Subcutaneous adipose tissue (tissue), 4 donors: Measurements from ENCODE around the gene ZFAND6. TPM values are rescaled to one million over a fixed set of nuclear protein-coding genes. Genes with fewer than 3 reads are reported as not detected.

Experiments
- CTCF ChIP-seq: fragments of 450-650 bp; IDR thresholded peaks from one replicate; pipeline ENCODE4 v1.5.1; 2016; ENCODE audit warnings: low read depth, mild to moderate bottlenecking, control low read depth, antibody characterized with exemption, moderate library complexity
- total RNA-seq, 4 donors: library from RNA; depleted of rRNA; stranded (reverse); fragments of >200 nt; gene quantifications; one replicate each; pipeline ENCODE4 v1.1.0, GENCODE V29; 2016

ZFAND6 gene
- total RNA-seq, 4 donors from 2014 or later: 107 to 155 (median 140) TPM

DNA sequence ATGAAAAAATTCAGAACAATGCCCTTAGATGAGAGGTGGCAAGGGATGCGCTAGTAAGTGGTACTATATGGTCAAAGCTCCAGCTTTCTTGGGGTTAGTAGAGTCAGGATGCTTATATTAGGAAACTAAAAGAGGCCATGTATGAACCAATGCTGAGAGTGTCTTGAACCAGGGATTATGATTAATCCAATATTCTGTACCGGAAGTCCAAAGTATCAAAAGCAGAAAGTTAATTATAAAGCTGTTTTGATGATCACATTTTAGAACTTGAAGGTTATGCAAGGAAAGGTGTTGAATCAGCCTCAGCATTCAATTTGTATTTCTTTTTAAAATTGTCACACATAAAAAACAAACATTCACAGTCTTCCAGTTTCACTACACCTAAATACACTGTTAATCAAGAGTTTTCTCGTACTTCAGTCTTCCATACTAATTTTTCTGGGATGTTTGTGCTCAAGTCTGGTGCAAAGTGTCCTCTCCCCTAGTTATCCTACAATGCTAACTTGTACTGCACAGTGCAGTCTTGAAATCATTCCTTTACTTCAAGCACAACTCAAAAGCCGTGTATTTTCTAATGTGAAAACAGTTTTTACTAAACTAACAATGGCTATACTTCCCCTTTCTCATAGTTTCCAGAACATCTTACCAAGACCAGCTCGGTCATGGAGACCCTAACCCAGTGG, 82.6 kb downstream of the ZFAND6 start:
- TF ChIP-seq CTCF: no peak

DNA sequence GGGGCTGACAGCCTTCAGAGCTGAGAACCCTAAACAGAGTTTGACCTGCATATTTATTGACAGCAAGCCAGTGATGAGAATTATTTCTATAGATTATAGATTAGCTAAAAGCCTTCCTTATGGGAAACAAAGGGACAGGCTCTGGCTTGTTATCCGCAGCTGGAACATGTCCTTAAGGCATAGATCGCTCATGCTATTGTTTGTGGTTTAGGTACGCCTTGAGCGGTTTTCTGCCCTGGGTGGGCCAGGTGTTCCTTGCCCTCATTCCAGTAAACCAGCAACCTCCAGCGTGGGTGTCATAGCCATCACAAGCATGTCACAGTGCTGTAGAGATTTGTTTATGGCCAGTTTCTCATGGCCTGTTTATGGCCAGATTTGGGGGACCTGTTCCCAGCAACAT, 83.2 kb downstream of the ZFAND6 start:
- no peak for TF ChIP-seq CTCF

DNA sequence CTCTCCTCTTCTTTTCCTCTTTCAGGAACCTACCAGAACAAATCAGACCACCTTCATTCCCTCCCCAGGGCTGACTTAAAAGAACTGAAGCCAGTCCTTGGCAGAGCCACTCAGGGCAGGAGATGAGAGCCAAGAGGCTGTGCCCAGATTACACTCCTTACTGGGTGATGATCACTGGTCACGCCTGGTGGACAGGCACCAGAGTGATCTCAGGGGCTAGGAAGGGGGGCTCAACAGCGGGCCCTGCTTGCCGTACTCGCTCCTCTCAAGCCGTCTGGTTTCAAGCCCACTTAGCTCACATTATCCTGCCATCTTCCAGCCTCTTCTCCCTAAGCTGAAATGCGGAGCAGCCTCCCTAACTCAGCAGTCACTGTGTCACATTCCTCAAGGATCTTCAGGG, 91.7 kb downstream of the ZFAND6 start:
- no peak for TF ChIP-seq CTCF

- TF ChIP-seq CTCF: no peak
Measured at GRCh38 chr15:80151576-80151975, 92.1 kb downstream of the ZFAND6 start.

GRCh38 chr15:80152180-80152895, 92.9 kb downstream of the ZFAND6 start:
- TF ChIP-seq CTCF: no peak

- TF ChIP-seq CTCF: no peak
Measured at GRCh38 chr15:80152896-80153876, 93.7 kb downstream of the ZFAND6 start, which contains the start of gene FAH. TSS of gene FAH (plus strand) at chr15:80152999. CDS start at chr15:80153055, 56 bp downstream.
